Right lobe of liver (tissue), 4 donors: ENCODE measurements around the gene MDN1.

Experiments used
- CTCF ChIP-seq, 4 donors: fragments of 200-600 bp in 3 of 4; fragments of 450-650 bp in 1 of 4; IDR thresholded peaks; one replicate each; pipeline versions ENCODE4 v1.5.1 to v1.8.0; 2016 to 2022; ENCODE audit warnings: antibody characterized with exemption in 4 of 4, mild to moderate bottlenecking in 2 of 4
- POLR2A ChIP-seq: fragments of 450-650 bp; IDR thresholded peaks from one replicate; pipeline ENCODE4 v1.6.1; 2017; ENCODE audit warnings: antibody characterized with exemption, mild to moderate bottlenecking
- donor health status: DM: no; HTN: no; CAD: no.
- donor health status: DM: no; HTN: no; CAD: no.
- donor health status: DM: no; HTN: yes; CAD: no.

- TF ChIP-seq CTCF (IDR thresholded peaks at IDR 0.05) (no peak), POLR2A (no peak)
Measured at GRCh38 chr6:89650579-89650978, 169.0 kb downstream of the MDN1 start.
